MM.1S (cell line): ENCODE results near the gene COL11A1.

Experiments used
- CTCF ChIP-seq: fragments of 300-600 bp; sonication (generic); IDR thresholded peaks from 2 replicates; pipeline ENCODE4 v1.5.1; 2016; ENCODE audit warnings: antibody characterized with exemption, low read length, mixed read lengths
- EZH2 ChIP-seq: fragments of 300-600 bp; sonication (generic); optimal IDR thresholded peaks from 2 replicates; pipeline ENCODE3; 2017; ENCODE audit warnings: low read depth, mild to moderate bottlenecking, antibody characterized with exemption, low read length, mixed read lengths

GRCh38 chr1:102899935-102900334 is 208.4 kb downstream of the COL11A1 start:
- TF ChIP-seq CTCF (no peak), EZH2 (no peak)
